ENCODE measurements around the gene TRAPPC2B. TPM values are rescaled to one million over a fixed set of nuclear protein-coding genes. Genes with fewer than 3 reads are reported as not detected.
A peak's percentile ranks its signal among the peaks of the same experiment; 100 is the strongest.

TRAPPC2B gene
- total and polyA plus RNA-seq, 3 donors from 2014 or later = 24.0 to 31.2 (median 30.2) TPM

GRCh38 chr19:57406516-57407123, 43.3 kb downstream of the TRAPPC2B start:
- Histone ChIP-seq H3K4me3 (no peak overlapping the region), H3K9me3 (no peaks in the 10 kb centered on the region), H3K36me3 (ENCODE audit: low read depth, missing control alignments) (no peaks in the 10 kb centered on the region), H3K27me3 (no peaks in the 10 kb centered on the region), H3K4me1 (peaks cover 1% of the 10 kb centered on the region), H3K27ac (no peak overlapping the region)
- TF ChIP-seq POLR2A (IDR thresholded peaks at IDR 0.05) (no peak), CTCF (IDR thresholded peaks at IDR 0.05) (peak in 1 of 3 experiments; percentile 51)
- intact Hi-C loops (cut with DNase I; ENCODE audit: low total_unique reads) = no loop called here
- 34 to 39% methylated on average over 5 to 8 of the region's 8 CpGs for WGBS, 2 donors
- DNase-seq = peak; percentile 78

- no peaks in the 10 kb centered on the region for H3K27me3 ChIP-seq
- H3K27ac ChIP-seq = peak within 1 kb of the TSS; percentile 22 to 68
- H3K9me3 ChIP-seq = no peaks in the 10 kb centered on the region
- intact Hi-C loops (cut with DNase I; ENCODE audit: low total_unique reads) = no loop called here
- DNase-seq = peak; percentile 99
- 0 to 1% methylated on average over 22 to 55 of the region's 55 CpGs for WGBS, 2 donors
- TF ChIP-seq CTCF (IDR thresholded peaks at IDR 0.05) (no peak), POLR2A (IDR thresholded peaks at IDR 0.05) (no peak)
- peak within 1 kb of the TSS; percentile 90 to 92 for H3K4me3 ChIP-seq
- H3K36me3 ChIP-seq (ENCODE audit: low read depth, missing control alignments) = no peaks in the 10 kb centered on the region
- H3K4me1 ChIP-seq = peaks cover 9% of the 10 kb centered on the region
Observed at GRCh38 chr19:57410877-57411671, 47.7 kb downstream of the TRAPPC2B start, which contains the start of gene ZNF17. ZNF17 (plus strand) TSS chr19:57411161; CDS start chr19:57413616, 2,455 bp downstream.

Other genes with a start within 250 kb of the TRAPPC2B start
- 1 to 10 TPM; 2.9 to 4.6 TPM for gene USP29, start 243.6 kb upstream of the TRAPPC2B start, total RNA-seq
- gene USP29, start 243.6 kb upstream of the TRAPPC2B start, polyA plus RNA-seq (ENCODE audit: insufficient read depth, low read depth, low replicate concordance) = 9.9 TPM
- gene ZIM3, start 218.3 kb upstream of the TRAPPC2B start, total RNA-seq = under 1 TPM in 1 of 2 donors, not detected in 1; 0.19 TPM
- gene ZIM3, start 218.3 kb upstream of the TRAPPC2B start, polyA plus RNA-seq (ENCODE audit: insufficient read depth, low read depth, low replicate concordance) = not detected
- under 1 TPM; 0.31 to 0.87 TPM for gene DUXA, start 196.1 kb upstream of the TRAPPC2B start, total RNA-seq
- not detected for gene DUXA, start 196.1 kb upstream of the TRAPPC2B start, polyA plus RNA-seq (ENCODE audit: insufficient read depth, low read depth, low replicate concordance)
- 10 to 100 TPM; 47.6 to 48.3 TPM for gene ZNF264, start 172.1 kb upstream of the TRAPPC2B start, total RNA-seq
- gene ZNF264, start 172.1 kb upstream of the TRAPPC2B start, polyA plus RNA-seq (ENCODE audit: insufficient read depth, low read depth, low replicate concordance) = 28.7 TPM
- 10 to 100 TPM; 33.8 to 35.1 TPM for gene AURKC, start 132.5 kb upstream of the TRAPPC2B start, total RNA-seq
- gene AURKC, start 132.5 kb upstream of the TRAPPC2B start, polyA plus RNA-seq (ENCODE audit: insufficient read depth, low read depth, low replicate concordance) = 109 TPM
- gene ZNF805, start 122.9 kb upstream of the TRAPPC2B start, total RNA-seq = 10 to 100 TPM; 19.6 to 23.0 TPM
- gene ZNF805, start 122.9 kb upstream of the TRAPPC2B start, polyA plus RNA-seq (ENCODE audit: insufficient read depth, low read depth, low replicate concordance) = 6.8 TPM
- gene ZNF460, start 83.1 kb upstream of the TRAPPC2B start, total RNA-seq = 10 to 100 TPM; 59.5 to 65.9 TPM
- 5.0 TPM for gene ZNF460, start 83.1 kb upstream of the TRAPPC2B start, polyA plus RNA-seq (ENCODE audit: insufficient read depth, low read depth, low replicate concordance)
- 10 to 100 TPM; 11.3 to 12.3 TPM for gene ZNF543, start 43.1 kb upstream of the TRAPPC2B start, total RNA-seq
- 4.7 TPM for gene ZNF543, start 43.1 kb upstream of the TRAPPC2B start, polyA plus RNA-seq (ENCODE audit: insufficient read depth, low read depth, low replicate concordance)
- 10 to 100 TPM; 10.8 to 11.4 TPM for gene ZNF304, start 12.3 kb upstream of the TRAPPC2B start, total RNA-seq
- 9.5 TPM for gene ZNF304, start 12.3 kb upstream of the TRAPPC2B start, polyA plus RNA-seq (ENCODE audit: insufficient read depth, low read depth, low replicate concordance)
- 10 to 100 TPM in 1 of 2 donors, 1 to 10 TPM in 1; 7.8 to 11.8 TPM for gene ZNF547, start within 50 bp of the TRAPPC2B start, total RNA-seq
- 4.7 TPM for gene ZNF547, start within 50 bp of the TRAPPC2B start, polyA plus RNA-seq (ENCODE audit: insufficient read depth, low read depth, low replicate concordance)
- gene ZNF548, start 26.3 kb downstream of the TRAPPC2B start, total RNA-seq = 10 to 100 TPM; 35.4 to 39.3 TPM
- 14.6 TPM for gene ZNF548, start 26.3 kb downstream of the TRAPPC2B start, polyA plus RNA-seq (ENCODE audit: insufficient read depth, low read depth, low replicate concordance)
- 10 to 100 TPM; 19.8 to 25.5 TPM for gene ZNF17, start 47.6 kb downstream of the TRAPPC2B start, total RNA-seq
- gene ZNF17, start 47.6 kb downstream of the TRAPPC2B start, polyA plus RNA-seq (ENCODE audit: insufficient read depth, low read depth, low replicate concordance) = 7.4 TPM
- 10 to 100 TPM; 11.2 to 14.1 TPM for gene ZNF749, start 71.8 kb downstream of the TRAPPC2B start, total RNA-seq
- 7.9 TPM for gene ZNF749, start 71.8 kb downstream of the TRAPPC2B start, polyA plus RNA-seq (ENCODE audit: insufficient read depth, low read depth, low replicate concordance)
- gene VN1R1, start 93.6 kb downstream of the TRAPPC2B start, total RNA-seq = 1 to 10 TPM; 5.3 to 7.8 TPM
- 0.44 TPM for gene VN1R1, start 93.6 kb downstream of the TRAPPC2B start, polyA plus RNA-seq (ENCODE audit: insufficient read depth, low read depth, low replicate concordance)
- gene ZNF772, start 114.0 kb downstream of the TRAPPC2B start, total RNA-seq = 10 to 100 TPM; 39.8 to 57.3 TPM
- 7.6 TPM for gene ZNF772, start 114.0 kb downstream of the TRAPPC2B start, polyA plus RNA-seq (ENCODE audit: insufficient read depth, low read depth, low replicate concordance)
- 10 to 100 TPM; 15.1 to 23.6 TPM for gene ZNF419, start 124.2 kb downstream of the TRAPPC2B start, total RNA-seq
- gene ZNF419, start 124.2 kb downstream of the TRAPPC2B start, polyA plus RNA-seq (ENCODE audit: insufficient read depth, low read depth, low replicate concordance) = 10.1 TPM
- gene ZNF773, start 136.4 kb downstream of the TRAPPC2B start, total RNA-seq = 10 to 100 TPM; 31.2 to 33.3 TPM
- 7.3 TPM for gene ZNF773, start 136.4 kb downstream of the TRAPPC2B start, polyA plus RNA-seq (ENCODE audit: insufficient read depth, low read depth, low replicate concordance)
- gene ZNF549, start 163.8 kb downstream of the TRAPPC2B start, total RNA-seq = 10 to 100 TPM; 12.8 to 13.5 TPM
- 6.9 TPM for gene ZNF549, start 163.8 kb downstream of the TRAPPC2B start, polyA plus RNA-seq (ENCODE audit: insufficient read depth, low read depth, low replicate concordance)
- 10 to 100 TPM in 1 of 2 donors, 1 to 10 TPM in 1; 9.9 to 10.7 TPM for gene ZNF550, start 196.3 kb downstream of the TRAPPC2B start, total RNA-seq
- 5.7 TPM for gene ZNF550, start 196.3 kb downstream of the TRAPPC2B start, polyA plus RNA-seq (ENCODE audit: insufficient read depth, low read depth, low replicate concordance)
- 10 to 100 TPM in 1 of 2 donors, 1 to 10 TPM in 1; 8.7 to 10.9 TPM for gene ZNF416, start 215.4 kb downstream of the TRAPPC2B start, total RNA-seq
- gene ZNF416, start 215.4 kb downstream of the TRAPPC2B start, polyA plus RNA-seq (ENCODE audit: insufficient read depth, low read depth, low replicate concordance) = 9.4 TPM
- 10 to 100 TPM; 15.1 to 21.7 TPM for gene ZIK1, start 220.6 kb downstream of the TRAPPC2B start, total RNA-seq
- 8.9 TPM for gene ZIK1, start 220.6 kb downstream of the TRAPPC2B start, polyA plus RNA-seq (ENCODE audit: insufficient read depth, low read depth, low replicate concordance)
- 1 to 10 TPM; 4.6 to 9.8 TPM for gene ZNF530, start 236.3 kb downstream of the TRAPPC2B start, total RNA-seq
- gene ZNF530, start 236.3 kb downstream of the TRAPPC2B start, polyA plus RNA-seq (ENCODE audit: insufficient read depth, low read depth, low replicate concordance) = 3.0 TPM

Data from testis (tissue), 3 donors.